NCI-H82 (cell line): ENCODE data around the gene PHIP.

Experiments used
- DNase-seq: peaks from one replicate; lab custom pipeline; 2025; lab: John Stamatoyannopoulos, UW

PHIP gene

DNA sequence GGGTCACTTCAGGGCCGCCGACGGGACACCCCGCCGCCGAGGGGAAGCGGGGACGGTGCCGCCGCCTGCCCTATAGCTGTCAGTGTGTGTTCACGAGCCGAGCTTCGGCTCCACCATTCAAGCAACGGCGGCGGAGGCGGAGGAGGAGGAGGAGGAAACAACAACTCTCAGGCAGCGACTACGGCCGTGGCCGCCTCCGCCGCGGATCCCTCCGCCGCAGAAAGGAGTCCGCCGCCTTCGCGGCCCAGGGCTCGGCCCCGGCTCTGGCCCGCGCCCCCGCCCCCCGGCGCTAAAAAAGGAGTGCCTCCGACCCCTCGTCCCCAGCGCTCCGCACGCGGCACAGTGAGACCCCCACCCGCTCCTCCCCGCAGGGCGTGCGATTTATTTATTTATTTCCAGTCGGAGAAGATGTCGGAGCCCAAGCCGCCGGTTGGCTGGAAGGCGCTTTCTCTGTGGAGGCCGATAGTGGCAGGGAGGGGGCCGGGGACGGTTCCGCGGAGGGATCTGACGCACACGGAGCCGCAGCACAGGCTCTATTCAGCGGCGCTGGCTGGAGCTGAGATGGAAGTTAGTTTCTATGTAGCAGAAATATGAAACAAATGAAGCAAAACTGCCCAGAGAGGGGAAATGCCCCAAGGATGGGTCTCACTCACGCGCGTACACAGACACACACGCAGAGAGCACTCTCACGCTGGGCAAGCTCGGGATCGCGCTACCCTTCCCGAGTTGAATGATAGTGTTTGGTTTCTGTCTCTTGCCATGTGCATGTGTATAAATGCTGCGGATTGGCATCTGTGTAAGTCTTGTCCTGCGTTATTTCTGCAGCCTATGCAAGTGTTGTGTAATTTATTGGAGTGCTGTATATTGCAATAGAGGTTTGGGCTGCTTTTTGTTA is at the start of gene PHIP:
TSS of gene PHIP (minus strand) at position 180 of the 895 bp plus-strand sequence. CDS start 186 bp downstream, outside the sequence.
- DNase-seq, result peak; percentile 95

- peak; percentile 3 for DNase-seq
These were observed 49.6 kb upstream of the PHIP start for GRCh38 chr6:79127660-79128059.

DNA sequence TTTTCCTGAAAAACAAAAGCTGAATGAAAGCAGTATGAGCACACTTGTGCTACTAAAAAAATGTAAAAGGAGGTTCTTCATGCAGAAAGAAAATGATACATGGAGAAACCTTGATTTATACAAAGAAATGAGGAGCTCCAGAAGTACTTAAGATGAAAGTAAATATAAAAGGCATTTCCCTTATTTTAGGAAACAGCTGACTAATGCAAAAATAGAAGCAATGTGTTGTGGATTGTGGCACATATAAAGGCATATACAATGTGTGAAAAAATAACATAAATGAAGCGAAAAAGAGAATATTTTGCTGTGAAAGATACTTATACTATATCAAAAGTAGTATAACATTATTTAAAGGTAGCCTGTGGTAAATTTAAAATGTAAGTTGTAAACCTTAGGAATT is 41.2 kb upstream of the PHIP start:
- no peak for DNase-seq

DNA sequence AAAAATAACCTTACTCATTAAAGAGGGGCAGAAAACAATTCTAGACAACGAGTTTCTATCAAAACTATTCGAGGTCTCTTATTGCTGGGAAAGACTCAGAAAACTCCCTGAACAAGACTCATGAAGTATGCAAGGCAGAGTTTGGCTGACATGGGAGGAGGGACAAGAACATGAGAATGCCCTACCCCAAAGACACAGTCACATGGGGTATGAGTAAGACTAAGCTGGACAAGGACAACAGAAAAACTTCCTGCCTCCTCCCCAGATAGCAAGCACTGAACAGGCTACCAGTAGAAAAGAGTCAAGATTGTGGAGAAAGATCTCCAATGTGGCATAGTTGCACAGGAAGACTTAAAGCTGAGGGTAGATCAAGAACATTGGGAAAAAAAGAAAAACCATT is 39.7 kb upstream of the PHIP start:
- DNase-seq, result no peak

DNA sequence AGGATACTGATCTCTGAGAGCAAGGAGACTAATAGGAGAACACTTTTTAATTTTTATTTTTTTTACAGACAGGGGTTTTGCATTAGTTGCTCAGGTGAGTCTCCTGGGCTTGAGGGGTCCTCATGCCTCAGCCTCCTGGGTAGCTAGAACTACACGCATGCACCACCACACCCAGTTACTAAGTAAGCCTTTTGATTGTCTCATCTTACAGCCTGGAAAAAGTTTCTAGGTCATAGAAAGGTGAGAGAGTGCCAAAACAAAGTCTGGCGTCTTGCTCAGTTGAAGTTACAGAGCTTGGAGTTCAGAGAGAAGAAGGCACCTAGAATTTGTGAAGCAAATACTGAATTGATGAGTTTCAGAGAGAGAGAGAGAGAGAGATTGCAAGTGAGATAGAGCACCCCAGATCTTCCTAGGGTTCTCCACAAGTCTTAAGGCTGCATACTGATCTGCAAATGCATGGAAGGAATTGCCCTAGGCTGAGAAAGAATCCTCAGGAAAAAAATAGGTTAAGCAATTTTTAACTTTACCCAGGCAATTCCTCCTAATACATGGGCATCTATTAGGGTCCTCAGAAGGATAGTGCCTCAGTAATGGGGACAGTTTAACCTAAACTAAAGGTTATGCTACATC is 37.6 kb upstream of the PHIP start:
- DNase-seq, result no peak

GRCh38 chr6:79111549-79111948 is 33.5 kb upstream of the PHIP start:
- no peak for DNase-seq

DNA sequence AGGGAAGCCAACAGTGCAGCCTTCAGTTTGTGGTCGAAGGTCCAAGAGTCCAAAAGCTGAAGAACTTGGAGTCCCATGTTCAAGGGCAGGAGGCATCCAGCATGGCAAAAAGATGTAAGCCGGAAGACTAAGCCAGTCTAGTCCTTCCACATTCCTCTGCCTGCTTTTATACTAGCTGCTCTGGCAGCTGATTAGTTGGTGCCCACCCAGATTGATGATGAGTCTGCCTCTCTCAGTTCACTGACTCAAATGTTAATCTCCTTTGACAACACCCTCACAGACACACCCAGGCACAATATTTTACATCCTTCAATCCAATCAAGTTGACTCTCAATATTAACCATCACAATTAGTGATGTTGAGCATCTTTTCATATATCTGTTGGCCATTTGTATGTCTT is 23.1 kb upstream of the PHIP start:
- DNase-seq, result no peak

DNA sequence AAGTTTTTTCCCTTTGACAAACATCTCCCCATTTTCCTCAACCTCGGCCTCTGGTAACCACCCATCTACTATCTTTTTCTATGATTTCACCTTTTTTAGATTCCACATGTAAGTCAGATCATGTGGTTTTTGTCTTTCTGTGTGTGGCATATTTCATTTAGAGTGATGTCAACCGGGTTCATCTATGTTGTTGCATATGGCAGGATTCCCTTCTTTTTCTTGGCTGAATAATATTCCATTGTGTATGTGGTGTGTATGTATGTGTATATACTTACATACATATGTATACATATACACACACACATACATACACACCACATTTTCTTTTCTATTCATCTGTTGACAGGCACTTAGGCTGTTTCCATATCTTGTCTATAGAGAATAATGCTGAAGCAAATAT is 22.2 kb upstream of the PHIP start:
- DNase-seq, result no peak

DNA sequence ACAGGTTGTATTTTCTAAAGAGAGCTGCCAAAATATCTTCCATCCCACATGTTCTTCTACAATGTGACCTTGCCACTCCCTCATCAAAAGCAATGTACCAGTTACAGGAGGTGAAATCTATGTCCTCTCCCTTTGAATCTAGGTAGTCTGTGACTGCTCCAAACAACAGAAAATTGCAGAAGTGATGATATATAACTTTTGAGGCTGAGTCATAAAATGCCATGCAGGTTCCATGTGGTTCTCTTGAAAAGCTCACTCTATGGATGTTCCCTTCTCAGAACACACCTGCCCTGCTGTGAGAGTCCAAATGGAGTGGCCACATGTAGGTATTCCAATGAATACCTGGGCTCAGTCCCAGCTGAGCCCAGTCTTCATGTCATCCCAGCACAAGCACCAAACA is 16.9 kb upstream of the PHIP start:
- no peak for DNase-seq

- peak; percentile 2 for DNase-seq
These were observed 13.7 kb upstream of the PHIP start for GRCh38 chr6:79091801-79092200.

DNA sequence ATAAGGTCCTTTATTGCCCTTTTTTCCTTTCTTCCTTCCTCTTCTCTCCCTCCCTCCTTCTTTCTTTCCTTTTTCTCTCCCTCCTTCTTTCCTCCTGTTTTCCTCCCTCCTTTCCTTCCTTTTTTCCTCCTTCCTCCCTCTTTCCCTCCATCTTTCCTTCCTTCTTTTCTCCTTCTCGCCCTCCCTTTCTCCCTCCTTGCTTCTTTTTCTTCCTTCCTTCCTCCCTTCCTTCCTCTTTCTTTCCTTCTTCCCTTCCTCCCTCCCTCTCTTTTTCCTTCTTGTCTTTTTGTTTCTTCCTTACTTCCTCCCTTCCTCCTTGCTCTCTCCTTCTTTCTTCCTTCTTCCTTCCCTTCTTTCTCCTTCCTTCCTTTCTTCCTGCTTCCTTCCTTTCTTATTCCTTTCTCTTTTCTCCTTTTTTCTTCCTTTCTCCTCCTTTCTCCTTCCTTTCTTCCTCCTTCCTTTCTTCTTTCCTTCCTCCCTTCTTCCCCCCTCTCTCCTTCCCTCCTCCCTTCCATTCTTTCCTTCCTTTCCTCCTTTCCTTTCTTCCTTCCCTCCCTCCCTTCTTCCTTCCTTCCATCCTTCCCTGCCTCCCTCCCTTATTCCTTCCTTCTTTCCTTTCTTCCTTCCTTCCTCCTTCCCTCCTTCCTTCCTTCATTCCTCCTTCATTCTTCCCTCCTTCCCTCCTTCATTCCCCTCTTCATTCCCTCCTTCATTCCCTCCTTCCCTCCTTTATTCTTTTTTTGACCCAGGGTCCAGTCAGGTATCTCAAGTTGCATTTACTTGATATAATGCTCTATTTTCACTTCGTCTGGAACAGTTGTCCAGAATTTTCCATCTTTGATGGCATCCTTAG is 11.7 kb upstream of the PHIP start:
- no peak for DNase-seq

GRCh38 chr6:79084693-79085092 is 6.6 kb upstream of the PHIP start:
- no peak for DNase-seq

DNA sequence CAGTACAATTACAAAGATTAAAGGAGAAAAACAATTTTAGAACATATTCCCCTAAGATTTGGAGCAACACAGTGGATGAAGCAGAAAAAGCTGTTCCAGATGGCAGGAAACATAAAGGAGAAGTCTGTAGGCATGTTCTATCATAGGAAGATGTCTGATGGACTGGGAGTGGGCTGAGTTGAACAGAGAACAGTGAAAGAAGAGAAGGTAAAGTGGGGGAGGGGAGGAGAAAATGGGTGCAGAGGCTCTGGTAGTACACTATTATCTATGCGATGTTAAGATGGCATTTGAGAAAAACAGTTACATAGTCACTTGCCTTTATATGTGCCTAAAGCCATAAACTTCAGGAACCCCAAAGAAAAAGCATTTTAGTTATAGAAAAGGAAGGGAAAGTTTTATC is 4.2 kb upstream of the PHIP start:
- DNase-seq, result peak; percentile 54

- DNase-seq, result no peak
These were observed 3.6 kb upstream of the PHIP start for GRCh38 chr6:79081663-79082062.

- DNase-seq, result peak; percentile 44
These were observed 1.5 kb upstream of the PHIP start for GRCh38 chr6:79079561-79080041.

DNA sequence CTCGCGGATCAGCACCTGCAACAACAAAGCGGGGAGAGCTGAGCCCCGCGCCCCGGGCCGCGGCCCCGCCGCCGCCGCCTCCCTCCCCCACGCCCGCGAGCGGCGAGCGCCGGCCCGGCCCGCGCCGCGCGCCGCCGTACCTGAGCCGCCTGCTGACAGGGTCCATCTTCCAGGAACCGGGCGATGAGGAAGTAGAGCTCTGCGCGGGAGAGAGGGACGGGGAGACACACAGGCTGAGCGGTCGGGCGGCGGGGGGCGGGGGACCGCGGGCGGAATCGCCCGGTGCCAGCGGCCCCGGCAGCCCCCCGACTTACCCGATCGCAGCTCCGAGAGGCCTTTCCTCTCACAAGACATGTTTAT is 359 bp downstream of the PHIP start:
- DNase-seq, result peak; percentile 69

DNA sequence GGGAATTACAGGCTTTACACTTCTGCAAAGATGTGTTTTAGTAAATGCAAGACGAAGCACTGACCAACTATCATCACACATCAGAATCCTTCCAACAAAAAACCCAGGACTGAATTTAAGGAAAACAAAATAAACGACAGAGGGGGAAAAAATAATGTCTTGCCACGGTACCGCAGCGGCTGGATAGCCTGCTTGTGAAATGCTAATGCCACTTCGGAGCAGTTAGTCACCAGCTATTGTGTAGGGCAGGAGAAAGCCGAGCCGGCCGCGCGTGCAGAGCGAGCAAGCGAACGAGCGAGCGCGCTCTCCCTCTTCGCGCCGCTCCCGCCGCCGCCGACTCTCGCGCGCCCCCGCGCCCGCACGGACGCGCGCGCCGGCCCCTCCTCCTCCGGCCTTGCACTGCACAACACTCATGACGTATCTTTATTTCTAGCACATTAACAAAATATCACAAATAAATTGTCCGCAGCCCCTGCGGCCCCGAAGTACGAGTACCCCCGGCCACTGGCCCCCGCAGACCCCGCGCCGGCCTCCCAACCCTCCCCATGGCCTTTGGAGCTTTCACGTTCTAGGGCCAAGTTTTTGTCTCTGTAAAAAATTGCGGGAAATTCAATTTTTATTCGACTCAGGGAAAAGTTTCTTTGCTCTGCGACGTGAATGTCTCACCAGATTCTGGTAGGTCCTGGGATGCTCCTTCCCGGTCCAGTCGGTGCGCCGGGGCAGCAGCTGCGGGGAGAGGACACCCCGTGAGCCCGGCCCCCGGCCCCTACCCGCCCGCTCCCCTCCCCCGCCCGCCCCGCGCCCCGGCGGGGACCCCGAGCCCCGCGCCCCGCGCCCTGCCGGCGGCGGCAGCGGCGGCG is 1.0 kb downstream of the PHIP start:
- peak; percentile 85 for DNase-seq

DNA sequence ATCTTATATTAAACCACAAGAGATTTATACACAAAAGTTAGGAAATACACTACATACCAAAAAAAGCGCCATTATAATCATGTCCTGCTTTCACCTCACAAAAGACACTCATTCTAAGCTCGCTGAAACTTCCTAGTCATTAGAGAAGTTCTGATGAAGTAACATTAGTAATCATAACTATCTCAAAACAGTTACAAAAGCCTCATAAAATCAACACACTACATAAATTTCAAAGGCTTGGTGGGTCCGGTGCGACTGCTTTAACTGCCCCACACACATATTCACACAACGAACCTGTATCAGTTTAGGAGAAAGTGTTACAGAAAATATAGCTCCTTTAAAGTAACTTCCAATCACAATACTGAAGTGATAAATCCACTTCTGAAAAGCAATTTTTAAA is 1.9 kb downstream of the PHIP start:
- DNase-seq, result no peak

- DNase-seq, result no peak
These were observed 4.2 kb downstream of the PHIP start for GRCh38 chr6:79073888-79074287.

GRCh38 chr6:79072640-79073181 is 5.3 kb downstream of the PHIP start:
- DNase-seq, result no peak

- DNase-seq, result no peak
These were observed 6.5 kb downstream of the PHIP start for GRCh38 chr6:79071547-79071946.
